Germinal center (tissue), 1 donor: ENCODE measurements around the gene USP12.

Source experiments
- DNase-seq: peaks from one replicate; pipeline ENCODE4 v3.0.0; 2012; ENCODE audit warnings: mixed read lengths, low spot score

Gene USP12

DNA sequence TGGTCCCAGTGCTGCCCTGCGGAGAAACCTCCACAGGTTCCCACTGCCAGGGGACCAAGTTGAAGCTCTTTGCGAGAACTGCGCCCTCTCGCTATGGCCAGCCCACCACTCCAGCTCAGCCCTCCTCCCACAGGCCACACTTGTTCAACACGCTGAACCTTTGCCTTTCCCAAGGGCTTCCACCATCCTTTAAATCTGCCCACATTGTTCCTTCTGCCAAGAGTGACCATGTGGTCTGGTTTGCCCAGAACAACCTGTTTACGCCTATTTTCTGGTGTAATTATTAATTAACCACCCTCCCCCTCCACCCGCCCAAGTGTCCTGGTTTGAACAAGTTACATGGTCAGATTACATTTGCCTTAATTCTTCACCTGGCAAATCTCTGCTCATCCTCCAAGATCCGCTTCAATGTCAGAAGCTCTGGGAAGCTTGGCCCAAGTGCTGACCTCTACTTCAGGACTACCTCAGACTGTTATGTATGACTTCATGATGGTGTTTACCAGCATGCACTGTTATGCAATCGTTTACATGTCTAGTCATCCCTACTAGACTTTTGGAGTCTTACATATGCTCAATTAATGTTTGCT lies 12.0 kb upstream of the USP12 start:
- no peak for DNase-seq

- DNase-seq, result no peak
Observed at GRCh38 chr13:27182844-27183497, 11.4 kb upstream of the USP12 start.

- no peak for DNase-seq
Observed at GRCh38 chr13:27182054-27182453, 10.4 kb upstream of the USP12 start.

- peak; percentile 62 for DNase-seq
Observed at GRCh38 chr13:27177852-27178251, 6.2 kb upstream of the USP12 start.

DNA sequence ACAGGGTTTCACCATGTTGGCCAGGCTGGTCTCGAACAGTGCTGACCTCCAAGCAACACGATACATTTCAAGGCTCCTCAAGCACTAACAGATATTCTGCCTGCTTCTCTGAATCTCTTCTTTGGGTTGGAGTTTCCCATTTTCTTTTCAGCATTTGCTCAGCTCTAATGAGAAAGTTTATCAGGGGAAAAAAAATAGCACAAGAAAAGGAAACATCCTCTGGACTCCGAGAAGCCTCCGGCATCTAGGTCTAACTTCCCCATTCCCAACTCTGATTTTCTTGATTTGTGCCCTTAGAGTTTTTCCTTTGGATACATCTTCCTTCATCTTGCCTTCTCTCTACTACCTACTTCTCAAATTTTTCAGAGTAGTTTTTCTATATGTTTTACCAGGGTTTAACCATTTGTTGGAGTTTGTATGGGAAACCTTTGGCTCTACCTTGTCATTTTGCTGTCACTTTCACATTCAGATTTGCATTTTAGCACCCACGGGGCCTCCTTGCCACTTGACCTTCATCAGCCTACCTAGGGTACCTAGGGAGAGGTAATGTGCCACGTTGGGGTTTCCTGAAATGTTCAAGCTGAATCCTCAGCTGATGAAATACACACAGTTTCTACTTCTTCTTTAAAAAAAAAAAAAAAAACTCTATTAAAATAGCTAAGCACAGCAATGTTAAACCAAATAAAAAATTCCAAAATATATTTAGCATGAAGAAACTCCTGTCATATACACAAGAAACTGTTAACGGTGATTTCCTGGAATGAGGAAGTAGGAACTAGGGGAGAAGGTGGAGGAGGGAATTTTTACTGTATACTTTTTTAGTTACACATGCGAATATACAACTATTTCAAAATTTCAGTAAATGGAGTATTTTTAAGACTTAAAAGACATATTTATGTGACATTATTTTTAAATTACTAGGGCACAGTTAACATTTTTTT lies 5.1 kb upstream of the USP12 start:
- peak; percentile 47 for DNase-seq

GRCh38 chr13:27174766-27175455 lies 3.3 kb upstream of the USP12 start:
- peak; percentile 54 for DNase-seq

GRCh38 chr13:27172495-27172842 lies 858 bp upstream of the USP12 start:
- peak; percentile 50 for DNase-seq

- peak; percentile 92 for DNase-seq
Observed at GRCh38 chr13:27171827-27172494, 350 bp upstream of the USP12 start.

- peak; percentile 42 for DNase-seq
Observed at GRCh38 chr13:27170516-27171243, 931 bp downstream of the USP12 start.

DNA sequence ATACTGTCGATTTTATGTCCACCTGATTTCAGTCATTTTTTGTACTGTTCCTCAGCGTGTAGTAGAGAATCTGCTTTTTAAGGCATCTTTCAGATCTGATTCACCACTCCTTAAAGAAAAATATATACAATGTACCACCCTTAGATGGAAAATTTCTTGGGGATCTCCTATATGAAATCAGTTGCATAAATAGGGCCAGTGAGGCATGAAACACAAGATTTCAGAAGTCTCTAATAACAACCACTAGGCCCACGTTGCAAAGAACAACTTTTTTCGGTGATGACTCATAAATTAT lies 1.4 kb downstream of the USP12 start:
- peak; percentile 24 for DNase-seq

GRCh38 chr13:27168906-27169657 lies 2.5 kb downstream of the USP12 start:
- DNase-seq, result no peak

- DNase-seq, result no peak
Observed at GRCh38 chr13:27168086-27168485, 3.5 kb downstream of the USP12 start.

DNA sequence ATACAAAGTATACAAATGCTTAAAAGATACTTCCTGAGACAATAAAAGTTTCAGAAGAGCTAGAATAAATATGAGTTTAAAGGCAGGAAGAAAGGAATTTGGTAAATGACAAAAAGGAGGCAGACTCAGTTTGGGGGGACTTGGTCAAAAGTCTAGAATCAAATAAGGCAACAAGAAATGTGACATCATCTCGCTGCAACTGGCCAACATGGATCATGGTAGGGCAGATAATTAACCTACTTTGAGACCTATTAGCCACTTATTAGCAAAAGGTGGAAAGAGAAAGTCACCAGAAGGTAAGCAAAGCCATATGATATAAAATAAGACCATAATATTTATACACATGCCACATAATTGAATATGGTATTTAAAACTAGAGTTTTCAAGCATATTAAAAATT lies 5.3 kb downstream of the USP12 start:
- DNase-seq, result no peak

- DNase-seq, result no peak
Observed at GRCh38 chr13:27161980-27162379, 9.6 kb downstream of the USP12 start.

DNA sequence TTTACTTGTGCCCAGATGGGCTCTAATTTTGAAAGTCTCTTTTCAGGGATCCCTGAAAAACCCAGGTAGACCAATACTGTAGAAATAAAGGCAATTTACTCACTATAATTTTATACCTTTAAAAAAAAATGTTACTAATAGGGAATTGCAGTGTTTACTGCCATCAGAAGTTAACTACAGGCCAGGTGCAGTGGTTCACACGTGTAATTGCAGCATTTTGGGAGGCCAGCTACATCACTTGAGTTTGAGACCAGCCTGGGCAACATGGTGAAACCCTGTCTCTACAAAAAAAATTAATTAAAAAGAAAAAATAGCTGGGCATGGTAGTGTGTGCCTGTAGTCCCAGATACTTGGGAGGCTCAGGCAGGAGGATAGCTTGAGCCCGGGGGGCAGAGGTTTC lies 10.2 kb downstream of the USP12 start:
- DNase-seq, result no peak

GRCh38 chr13:27160657-27161295 lies 10.8 kb downstream of the USP12 start:
- DNase-seq, result no peak

DNA sequence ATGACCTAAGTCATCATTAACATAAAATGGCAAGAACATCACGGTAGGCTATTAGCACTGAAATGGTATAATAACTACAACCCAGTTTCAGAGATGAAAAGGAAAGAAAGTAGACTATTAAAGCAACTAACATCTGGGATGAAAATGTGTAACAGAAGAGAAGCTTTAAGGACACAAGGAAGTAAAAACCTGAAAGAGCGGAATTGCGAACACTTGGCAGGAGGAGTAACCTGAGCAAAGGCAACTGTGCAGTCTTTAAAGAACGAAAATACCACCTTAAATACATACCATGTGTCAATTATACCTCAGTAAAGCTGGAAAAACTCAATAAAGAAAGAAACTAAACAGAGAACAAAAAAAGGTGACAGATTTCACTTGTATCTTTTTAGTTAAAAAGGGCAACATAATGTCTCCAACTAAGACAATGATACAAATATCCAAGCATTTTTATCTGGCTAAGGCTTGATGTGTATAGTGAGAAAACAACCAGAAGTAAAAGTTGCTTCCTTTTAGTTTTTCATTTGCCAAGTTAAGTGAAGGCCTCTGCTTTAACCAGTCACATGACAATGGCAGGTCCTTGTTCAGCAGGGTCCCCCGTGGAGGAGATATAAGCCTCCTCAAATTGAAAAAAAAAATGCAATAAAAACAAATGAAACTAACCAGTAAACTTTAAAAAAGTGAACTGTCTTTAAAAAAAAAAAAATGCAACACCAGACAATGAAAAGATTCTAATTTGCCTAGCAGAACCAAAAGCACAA lies 11.6 kb downstream of the USP12 start:
- DNase-seq, result no peak

DNA sequence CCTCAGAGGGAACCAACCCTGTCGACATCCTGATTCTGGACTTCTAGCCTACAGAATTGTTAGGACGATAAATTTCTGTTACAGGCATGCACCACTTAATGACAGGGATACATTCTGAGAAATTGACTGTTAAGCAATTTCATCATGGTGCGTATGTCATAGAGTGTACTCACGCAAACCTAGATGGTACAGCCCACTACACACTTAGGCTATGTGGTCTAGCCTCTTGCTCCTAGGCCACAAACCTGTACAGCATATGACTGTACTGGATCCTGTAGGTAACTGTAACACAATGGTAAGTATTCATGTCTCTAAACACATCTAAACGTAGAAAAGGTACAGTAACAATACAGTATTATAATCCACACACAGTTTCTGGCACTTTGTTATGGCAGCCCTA lies 13.3 kb downstream of the USP12 start:
- DNase-seq, result no peak

- no peak for DNase-seq
Observed at GRCh38 chr13:27151798-27152599, 19.6 kb downstream of the USP12 start.
